ENCODE results near the gene LHFPL3.

DNA sequence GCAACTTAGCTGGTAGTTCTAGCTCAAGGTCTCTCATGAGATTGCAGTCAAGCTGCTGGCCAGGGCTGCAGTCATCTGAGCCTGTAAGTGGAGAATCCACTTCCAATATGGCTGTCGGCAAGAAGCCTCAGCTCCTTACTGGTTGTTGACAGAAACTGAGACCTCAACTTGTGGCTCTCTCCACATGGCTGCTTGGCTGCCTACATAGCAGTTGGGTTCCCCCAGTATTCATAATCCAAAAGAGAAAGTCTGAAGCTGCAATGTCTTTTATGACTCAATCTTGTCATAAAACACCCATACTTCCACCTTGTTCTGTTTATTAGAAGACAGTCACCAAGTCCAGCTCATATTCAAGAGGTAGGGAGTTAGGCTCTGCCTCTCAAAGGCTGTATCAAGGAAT lies 350.7 kb downstream of the LHFPL3 start:
- TF ChIP-seq CEBPB (IDR thresholded peaks at IDR 0.05) = no peak
- TF ChIP-seq EP300 (IDR thresholded peaks at IDR 0.05; ENCODE audit: borderline replicate concordance) = no peak
- TF ChIP-seq REST (IDR thresholded peaks at IDR 0.05; ENCODE audit: low read depth) = no peak
- no peak for TF ChIP-seq EGR1 (IDR thresholded peaks at IDR 0.05)
- no peak for TF ChIP-seq MAX (IDR thresholded peaks at IDR 0.05)
- TF ChIP-seq YY1 (IDR thresholded peaks at IDR 0.05; ENCODE audit: low read depth) = no peak
- no peak for TF ChIP-seq TCF12 (IDR thresholded peaks at IDR 0.05; ENCODE audit: low read depth)

All from Ishikawa (cell line).